ENCODE results near the gene ZBTB7C. TPM values are rescaled to one million over a fixed set of nuclear protein-coding genes. Genes with fewer than 3 reads are reported as not detected.

The ZBTB7C gene
- total RNA-seq, 1 donor from 2014 or later, result 0.99 TPM

- no peak for DNase-seq (ENCODE audit: low read depth)
These were observed 215.4 kb downstream of the ZBTB7C start for GRCh38 chr18:48193521-48194492.

DNA sequence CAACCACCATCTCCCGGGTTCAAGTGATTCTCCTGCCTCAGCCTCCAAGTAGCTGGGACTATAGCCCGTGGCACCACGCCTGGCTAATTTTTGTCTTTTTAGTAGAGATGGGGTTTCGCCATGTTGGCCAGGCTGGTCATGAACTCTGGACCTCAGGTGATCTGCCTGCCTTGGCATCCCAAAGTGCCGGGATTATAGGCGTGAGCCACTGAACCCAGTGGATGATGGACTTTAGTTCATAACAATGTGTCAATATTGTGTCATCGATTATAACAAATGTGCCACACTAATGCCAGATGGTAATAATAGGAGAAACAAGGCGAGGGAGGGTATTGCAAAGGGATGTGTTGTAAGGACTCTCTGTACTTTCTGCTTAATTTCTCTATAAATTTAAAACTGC, 216.6 kb downstream of the ZBTB7C start:
- no peak for DNase-seq (ENCODE audit: low read depth)

GRCh38 chr18:48191494-48191893, 217.7 kb downstream of the ZBTB7C start:
- DNase-seq (ENCODE audit: low read depth), result no peak

DNA sequence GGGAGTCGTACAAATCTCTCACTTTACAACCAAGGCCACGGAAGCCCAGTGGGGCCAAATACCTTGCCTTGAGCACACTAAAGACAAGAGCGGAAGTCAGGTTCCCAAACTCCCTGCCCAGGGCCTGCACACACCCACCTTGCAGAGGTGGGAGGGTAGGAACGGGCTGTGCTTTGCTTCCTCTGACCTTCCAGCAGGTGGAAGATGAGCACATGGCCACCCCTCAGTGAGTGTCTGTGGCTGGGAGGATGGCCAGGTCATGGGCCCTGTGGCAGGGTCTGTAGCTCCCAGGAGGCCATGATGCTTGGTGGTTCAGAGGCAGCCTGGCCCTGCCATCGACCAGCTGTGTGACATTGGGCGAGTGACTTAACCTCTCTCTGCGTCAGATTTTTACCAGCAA, 218.2 kb downstream of the ZBTB7C start:
- no peak for DNase-seq (ENCODE audit: low read depth)

DNA sequence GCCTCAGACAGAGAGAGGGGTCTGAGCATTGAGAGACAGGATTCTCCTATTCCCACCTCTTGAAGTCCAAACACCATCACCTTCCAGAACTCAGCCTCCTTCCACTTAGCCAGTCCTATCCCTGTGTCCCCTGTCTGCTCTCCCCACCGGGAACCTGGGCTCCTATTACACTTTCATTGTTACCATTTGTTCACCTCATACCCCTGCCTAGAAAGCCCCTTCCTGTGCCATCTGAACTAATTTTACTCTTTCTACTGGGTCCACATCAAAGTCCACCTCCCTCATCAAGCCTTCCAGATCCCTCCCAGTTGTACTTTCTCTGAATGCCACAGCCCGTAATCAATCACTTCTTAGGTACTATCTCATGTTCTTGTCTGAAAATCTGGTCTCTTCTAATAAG, 220.6 kb downstream of the ZBTB7C start:
- no peak for DNase-seq (ENCODE audit: low read depth)

- DNase-seq (ENCODE audit: low read depth), result no peak
These were observed 222.3 kb downstream of the ZBTB7C start for GRCh38 chr18:48186861-48187260.

GRCh38 chr18:48186131-48186766, 222.9 kb downstream of the ZBTB7C start:
- peak; percentile 86 for DNase-seq (ENCODE audit: low read depth)

- DNase-seq (ENCODE audit: low read depth), result peak; percentile 54
These were observed 225.1 kb downstream of the ZBTB7C start for GRCh38 chr18:48184118-48184517.

DNA sequence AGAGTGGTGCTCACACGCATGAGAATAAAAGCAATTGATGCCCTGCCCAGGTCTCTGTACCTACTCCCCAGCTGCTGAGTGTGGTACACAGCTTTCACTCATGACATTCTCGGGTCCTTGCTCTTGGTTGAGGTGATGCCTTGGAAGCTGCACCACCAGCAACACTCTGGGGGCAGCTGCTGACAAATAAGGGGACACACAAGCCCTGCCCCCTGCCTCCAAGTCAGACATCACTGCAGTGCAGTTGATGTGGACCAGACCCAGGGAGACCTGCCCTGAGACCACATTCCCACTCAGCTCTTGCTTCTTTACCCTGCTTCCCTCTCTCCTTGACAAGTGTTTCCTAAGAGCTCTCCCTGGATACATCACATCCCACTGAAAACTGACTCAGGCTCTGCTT, 225.6 kb downstream of the ZBTB7C start:
- DNase-seq (ENCODE audit: low read depth), result no peak

DNA sequence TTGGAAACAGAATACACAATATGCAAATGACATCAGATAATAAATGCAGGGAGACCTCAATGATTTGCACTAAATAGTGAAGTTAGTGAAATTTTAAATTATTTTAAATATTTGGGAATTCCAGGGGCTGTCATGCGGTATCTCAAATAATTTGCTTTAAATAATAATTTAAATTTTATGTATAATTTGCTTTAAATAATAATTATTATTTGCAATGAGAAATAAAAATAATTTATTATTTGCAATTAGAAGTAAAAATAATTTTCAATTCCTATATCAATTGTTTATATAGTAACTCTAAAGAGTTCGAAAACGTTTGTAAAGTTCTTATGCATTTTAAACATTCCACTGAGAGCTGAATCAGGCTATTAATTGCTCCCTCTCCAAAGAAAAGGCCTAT, 226.4 kb downstream of the ZBTB7C start:
- no peak for DNase-seq (ENCODE audit: low read depth)

DNA sequence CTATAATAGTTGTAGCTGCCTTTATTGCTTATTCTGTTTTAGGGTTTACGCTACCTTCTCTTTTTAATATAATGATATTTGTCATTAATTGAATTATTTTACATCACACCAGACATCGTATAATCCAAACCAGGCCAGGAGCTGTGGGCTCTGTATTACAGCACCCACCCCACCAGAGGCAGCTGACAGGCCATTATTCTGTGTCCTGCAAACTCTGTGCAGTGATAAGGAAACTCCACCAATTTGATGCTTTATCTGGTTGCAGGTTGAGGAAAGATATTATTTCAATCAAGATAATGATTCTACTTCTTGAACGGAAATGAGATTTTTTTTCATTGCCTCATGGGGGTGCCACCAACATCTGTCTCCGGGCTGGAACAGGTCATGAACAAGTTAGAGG, 227.3 kb downstream of the ZBTB7C start:
- no peak for DNase-seq (ENCODE audit: low read depth)

DNA sequence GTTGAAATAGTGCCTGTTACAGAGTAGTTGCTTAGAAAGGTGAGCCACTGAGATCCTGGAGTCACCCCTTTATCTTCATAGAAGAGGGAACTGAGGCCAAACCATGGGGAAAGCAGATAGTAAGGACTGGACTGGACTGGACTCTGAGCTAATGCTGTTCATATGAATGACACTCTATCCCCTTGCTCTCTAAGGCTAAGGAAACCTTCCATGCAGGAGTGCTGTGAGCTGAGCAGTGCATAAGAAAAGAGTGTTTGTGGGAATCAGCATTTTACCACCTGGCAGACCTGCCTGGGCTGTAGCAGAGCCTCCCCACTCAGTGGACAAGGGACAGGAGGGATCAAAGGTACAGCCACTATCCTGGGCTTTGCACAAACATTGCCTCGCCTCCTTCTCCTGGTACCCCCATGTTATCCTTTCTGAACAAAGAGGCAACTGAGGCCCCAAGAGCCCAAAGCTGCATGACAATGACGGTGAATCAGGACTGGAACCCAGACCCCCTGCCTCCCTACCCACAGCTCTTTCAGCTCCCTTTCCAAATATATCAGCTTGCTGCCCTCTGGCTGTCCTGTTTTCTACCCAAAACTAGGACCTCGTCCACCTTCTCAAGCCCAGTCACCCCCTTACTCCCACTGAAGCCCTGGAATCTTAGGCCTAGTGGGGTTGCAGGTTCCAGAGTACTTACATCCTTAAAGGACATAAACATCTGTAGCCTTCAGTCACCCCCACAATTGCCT, 227.9 kb downstream of the ZBTB7C start:
- DNase-seq (ENCODE audit: low read depth), result no peak

GRCh38 chr18:48179666-48180065, 229.5 kb downstream of the ZBTB7C start:
- no peak for DNase-seq (ENCODE audit: low read depth)

GRCh38 chr18:48179001-48179400, 230.2 kb downstream of the ZBTB7C start:
- no peak for DNase-seq (ENCODE audit: low read depth)

DNA sequence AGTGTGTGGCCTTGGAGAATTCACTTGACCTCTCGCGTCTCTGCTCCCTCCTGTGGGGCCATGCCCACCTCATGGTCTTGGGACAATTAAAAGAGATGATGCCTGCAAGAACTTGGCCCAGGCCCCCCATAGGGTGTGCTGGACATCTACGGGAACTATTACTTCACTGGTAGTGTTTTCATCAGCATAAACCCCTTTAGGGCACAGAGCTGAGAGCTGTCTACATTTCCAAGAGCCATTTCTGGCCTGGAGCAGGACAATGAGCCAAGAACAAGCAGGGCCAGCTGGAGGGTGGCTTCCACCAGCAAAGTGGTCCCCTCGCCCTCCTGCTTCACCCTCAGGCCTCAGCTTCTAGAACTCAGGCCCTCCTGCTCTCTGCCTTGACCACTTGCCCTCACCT, 232.3 kb downstream of the ZBTB7C start:
- DNase-seq (ENCODE audit: low read depth), result no peak

DNA sequence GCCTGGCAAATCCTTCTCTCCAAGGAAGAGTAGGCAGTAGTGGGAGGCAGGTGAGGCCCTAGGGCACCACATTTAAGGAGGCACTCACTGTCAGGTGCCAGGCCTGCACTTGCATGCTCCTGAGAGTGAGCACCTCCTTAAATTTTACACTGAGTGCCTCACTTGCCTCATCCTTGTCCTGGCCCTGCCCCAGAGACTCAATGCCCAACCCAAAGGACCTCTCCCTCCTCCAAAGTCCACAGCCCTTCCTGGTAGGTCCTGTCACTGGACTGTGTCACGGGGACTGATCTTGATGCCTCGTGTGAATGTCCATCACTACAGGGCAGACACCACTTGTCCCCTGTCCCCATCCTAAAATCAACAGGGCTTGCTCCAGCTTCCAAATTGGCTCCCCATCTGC, 235.6 kb downstream of the ZBTB7C start:
- no peak for DNase-seq (ENCODE audit: low read depth)

DNA sequence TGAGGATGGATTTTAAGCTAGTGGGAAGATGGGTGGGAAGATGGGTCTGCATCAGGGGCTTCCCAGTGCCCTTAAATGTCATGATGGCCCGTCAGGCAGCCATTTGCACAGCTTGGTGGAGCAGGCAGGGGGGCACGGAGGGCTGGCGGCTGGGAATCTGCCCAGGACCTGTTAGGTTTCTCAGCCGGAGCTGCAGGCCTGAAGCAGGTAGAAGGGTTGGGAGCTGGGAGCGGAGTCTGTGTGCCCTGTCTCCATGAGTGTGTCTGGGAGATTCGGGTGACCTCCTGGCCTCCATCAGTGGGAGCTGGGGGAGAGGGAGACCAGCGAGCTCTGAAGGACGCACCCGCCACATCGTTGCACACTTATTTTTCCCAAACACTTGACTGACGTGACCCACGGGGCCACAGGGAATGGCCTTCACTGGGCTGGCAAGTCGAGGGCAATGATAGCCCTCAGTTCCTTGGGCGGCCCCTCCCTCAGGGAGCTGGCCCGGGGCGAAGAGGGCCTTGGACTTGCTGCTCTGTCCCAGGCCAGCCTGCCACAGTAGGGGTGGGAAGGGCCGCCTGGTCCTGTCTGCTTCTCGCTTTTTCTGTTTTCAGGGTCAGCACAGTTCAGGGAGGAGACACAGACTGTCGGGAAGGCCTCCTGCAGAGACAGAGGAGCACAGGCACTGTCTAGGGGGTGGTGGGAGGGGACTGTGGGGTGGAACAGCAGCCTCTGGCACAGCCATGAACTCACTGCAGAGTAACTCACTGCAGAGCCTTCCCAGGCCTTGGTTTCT, 236.8 kb downstream of the ZBTB7C start:
- DNase-seq (ENCODE audit: low read depth), result no peak

DNA sequence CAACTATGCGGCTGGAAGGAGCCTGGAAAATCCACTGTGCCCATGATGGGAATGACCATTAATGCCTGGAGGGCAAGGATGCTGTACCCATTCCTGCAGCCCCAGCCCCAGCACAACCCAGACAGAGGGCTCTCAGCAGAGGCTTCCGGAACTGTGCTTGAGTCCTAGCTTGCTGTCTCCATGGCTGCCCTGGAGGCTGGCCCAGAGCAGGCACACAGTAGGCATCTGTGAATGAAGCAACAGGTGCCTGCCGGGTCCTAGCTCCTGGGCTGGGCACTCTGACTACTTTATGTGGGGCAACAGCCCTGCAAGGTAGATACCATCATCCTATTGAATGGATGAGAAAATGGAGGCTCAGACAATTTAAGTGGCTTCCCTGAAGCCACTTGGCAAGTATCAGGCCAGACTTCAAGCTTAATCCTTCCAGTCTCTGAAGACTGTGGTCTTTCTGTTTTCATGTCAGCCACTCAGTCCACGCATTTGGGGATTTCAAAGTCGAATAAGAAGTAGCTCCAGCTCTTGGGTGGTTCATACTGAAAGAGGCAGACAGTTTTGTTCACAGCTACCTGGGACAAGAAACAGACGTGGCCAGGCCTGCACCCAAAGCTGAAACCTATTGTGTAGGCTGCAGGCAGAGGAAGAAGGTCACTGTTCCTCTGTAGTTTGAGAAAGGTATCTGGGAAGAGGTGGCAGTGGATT, 237.5 kb downstream of the ZBTB7C start:
- no peak for DNase-seq (ENCODE audit: low read depth)

DNA sequence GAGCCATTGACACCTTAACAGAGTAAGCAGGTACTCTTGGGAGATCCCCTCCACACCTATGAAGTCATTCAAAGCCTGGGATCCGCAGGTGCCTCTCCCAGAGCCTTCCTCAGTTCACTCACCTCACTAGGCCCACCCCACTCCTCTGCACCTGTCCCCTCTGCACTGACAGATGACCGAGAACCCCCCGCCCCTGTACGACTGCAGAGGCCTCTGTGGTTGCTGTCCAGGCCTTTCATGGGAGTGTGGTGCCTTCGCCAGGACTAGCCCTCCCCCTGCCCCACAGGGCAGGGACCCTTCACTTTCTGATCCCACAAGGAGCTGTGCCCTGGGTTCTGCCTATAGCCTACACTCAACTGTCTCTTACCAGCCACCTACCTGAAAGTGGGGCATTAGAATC, 238.5 kb downstream of the ZBTB7C start:
- DNase-seq (ENCODE audit: low read depth), result no peak

GRCh38 chr18:48168861-48169260, 240.3 kb downstream of the ZBTB7C start:
- DNase-seq (ENCODE audit: low read depth), result no peak

- DNase-seq (ENCODE audit: low read depth), result no peak
These were observed 241.3 kb downstream of the ZBTB7C start for GRCh38 chr18:48167897-48168253.
